GM21717 (cell line): ENCODE results near the gene PPP1R14B.
"Not testable (repeated sequence)": the region's sequence is repeated elsewhere in the genome, so short reads cannot be mapped to it uniquely, and the experiment has no call there.

Experiments used
- ATAC-seq: cut with Tn5 transposase; IDR thresholded peaks from one replicate; pipeline ENCODE4 v1.9.1; 2021; ENCODE audit warnings: mild to moderate bottlenecking, moderate library complexity; ENCODE audit not compliant: unreplicated experiment

The PPP1R14B gene

DNA sequence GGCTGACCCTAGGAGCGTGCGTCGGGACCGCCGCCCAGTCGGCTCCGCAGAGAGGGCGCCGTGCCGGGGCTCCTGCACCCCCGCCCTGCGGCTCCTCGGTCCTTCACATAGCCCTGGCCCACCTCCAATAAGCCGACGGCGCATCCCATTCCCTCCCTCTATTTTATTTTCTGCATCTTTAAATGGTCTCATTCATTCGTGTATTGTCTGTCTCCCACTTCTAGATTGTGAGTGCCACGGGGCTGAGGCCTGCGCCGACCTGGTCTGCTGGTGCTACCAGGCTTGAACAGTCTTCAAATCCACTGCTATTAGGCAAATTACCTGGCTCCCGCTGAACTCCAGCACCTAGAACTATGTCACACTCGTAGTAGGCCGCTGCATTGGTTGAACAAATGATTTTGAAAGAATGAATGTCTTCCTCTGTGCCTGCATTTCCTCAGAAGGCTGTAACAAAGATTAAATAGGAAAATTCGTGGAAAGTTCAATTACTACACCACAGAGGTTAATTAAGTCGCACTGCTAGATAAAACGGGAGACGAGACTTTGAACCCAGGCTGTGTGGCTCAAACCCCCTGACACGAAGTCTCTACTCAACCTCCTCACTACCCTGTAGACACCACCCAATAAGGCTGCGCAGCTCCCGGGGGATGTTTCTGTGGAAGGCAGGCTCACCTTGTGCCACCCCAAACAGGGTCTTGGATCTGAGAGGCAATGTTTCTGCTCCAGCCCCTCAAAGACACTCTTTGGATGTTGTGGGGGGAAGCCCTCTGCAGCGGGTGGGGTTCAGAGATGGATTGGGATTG, 1.2 kb upstream of the PPP1R14B start:
- no peak for ATAC-seq

DNA sequence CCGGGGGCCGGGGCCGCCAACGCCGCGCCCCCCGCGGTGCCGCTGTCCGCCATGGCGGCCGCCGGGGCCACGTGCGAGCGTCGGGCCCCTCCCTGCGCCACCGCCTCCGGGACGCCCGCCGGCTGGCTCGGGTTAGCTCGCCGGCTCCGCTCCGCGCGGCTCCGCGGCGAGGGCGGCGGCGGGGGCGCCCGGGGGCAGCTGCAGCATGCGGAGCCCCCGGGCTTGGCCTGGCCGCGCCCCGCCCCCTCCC, 197 bp downstream of the PPP1R14B start:
- not testable (repeated sequence) for ATAC-seq

DNA sequence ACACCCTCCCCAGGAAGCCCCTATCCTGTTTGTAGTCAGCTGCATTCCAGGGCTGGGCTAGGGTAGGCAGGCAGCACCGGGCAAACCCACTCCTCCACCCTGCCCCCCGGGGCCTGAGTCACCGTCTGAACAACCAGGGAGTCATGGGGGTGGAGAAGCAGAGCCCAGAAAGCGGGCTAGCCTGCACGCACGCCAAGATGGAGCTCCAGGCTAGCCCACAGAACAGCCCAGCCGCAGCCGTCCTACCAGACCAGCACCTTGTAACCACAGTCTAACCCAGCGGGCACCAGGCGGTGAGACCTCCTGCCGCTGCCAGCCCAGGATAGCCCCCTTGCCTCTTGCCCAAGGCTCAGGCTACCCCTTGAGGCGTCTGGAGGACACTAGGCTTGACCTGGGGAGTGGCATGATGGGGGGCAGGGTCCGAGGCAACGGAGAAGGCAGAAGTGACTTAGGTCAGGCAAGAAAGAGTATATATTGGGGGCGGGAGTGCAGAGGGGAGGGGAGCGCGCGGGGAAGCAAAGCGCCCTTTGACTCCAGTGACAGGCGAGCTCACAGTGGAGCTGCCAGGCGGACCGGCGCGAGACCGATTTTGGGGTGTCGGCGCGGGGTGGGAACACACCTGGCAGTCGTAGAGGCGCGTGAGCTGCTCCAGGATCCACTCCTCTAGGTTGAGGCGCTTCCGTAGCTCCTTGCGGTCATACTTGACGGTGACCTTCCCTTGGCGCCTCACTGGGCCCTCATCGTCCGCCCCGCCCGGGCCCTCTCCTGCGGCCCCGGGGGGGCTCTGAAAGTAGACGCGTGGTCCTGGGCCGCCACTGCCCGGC, 734 bp downstream of the PPP1R14B start:
- no peak for ATAC-seq

DNA sequence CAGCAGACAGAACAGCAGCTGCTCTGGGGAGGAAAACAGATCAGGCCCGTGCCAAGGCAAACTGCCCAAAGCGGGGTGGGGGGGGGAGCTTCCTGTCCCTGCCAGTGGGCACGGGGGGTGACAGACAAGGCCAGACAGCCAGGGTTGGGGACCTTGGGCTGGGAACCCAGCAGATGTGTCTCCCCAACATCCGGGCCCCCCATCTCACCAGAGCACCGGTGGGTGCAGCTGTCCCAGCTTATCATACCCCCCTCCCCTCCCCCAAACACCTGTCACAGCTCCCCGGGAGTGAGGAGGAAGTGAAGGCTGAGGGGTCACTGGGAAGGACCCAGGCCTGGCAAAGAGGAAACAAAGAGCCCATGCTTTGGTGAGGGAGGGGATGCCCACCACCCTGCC, 1.3 kb downstream of the PPP1R14B start:
- no peak for ATAC-seq

DNA sequence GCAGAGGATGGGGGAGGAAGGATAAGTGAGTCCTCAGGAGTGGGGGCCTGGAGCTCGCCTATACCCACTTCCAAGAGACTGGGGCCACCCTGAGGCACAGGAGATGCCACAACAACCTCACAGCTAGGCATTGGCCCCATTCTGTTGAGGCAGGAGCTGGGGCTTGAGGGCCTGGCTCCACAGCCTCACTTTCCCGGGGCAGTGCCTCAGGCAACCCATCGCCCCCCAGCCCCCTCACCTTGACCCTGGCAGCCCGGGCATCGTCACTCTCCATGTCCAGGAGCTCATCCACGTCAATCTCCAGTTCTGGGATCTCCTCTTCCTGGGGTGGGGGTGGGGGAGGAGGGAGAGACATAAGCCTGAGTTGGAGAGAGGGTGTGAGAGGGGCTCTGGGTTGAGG, 1.8 kb downstream of the PPP1R14B start:
- ATAC-seq: no peak

GRCh38 chr11:64244107-64244506, 2.6 kb downstream of the PPP1R14B start:
- ATAC-seq: no peak

GRCh38 chr11:64243236-64243854, 3.4 kb downstream of the PPP1R14B start:
- ATAC-seq: no peak

- peak; percentile 44 for ATAC-seq
Measured at GRCh38 chr11:64241491-64242374, 5.0 kb downstream of the PPP1R14B start.

- peak; percentile 49 for ATAC-seq
Measured at GRCh38 chr11:64241241-64241490, 5.6 kb downstream of the PPP1R14B start.

- ATAC-seq: peak; percentile 33
Measured at GRCh38 chr11:64240435-64241240, 6.1 kb downstream of the PPP1R14B start, which contains the start of gene FKBP2. Gene FKBP2, plus strand, starts transcription at chr11:64241095. Its CDS starts 1,293 bp downstream, at chr11:64242388.

DNA sequence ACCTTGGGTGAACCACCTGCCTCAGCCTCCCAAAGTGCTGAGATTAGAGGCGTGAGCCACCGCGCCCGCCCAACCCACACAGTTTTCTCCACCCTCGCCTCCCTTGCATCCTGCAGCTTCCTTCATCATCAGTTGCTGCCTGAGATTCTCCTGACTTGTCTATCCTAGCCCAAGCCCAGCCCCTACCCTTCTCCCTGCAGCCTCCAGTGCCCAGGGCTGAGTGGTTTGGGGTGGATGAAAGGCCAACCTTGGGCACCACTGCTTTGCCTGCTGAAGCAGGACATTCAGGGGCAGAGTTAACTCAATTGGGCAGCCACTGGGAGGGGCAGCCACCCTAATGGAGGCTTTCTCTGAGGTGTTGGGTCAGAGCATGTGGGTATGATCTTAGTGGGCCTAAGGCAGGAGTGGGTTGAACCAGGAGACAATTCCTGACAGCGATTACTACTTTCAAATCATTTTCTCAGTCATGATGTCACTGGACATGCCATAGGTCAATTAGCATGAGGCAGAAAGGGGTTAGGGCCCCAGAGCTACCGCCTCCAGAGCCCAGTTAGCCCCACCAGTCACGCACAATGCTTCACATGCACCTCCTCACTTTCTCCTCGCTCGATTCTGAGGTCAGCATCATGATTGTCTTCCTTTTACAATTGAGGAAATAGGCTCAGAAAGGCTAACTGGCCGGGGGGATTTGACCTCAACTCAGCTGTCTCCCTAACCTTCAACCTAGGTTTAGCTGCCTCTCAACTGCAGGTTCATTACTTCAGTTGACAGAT, 6.9 kb downstream of the PPP1R14B start:
- no peak for ATAC-seq

DNA sequence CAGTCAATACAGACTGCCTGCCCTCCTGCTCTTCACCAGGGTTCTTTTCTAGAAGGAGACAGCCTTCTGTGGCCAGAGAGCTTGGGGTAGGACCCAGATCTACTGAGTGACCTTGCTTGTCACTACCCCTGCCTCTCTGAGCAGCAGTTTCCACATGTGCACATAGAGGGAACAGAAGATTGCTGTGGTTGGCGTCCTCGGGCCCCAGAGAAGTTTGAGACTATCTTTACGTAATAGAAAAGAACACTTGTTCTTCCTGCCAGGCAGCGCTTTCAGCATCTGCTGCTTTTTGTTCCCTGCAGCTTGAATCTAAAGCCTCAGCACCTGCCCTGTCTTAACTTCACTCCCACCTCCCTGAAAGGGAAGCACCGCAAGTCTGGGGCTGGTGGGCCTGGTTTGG, 7.7 kb downstream of the PPP1R14B start:
- ATAC-seq: no peak

DNA sequence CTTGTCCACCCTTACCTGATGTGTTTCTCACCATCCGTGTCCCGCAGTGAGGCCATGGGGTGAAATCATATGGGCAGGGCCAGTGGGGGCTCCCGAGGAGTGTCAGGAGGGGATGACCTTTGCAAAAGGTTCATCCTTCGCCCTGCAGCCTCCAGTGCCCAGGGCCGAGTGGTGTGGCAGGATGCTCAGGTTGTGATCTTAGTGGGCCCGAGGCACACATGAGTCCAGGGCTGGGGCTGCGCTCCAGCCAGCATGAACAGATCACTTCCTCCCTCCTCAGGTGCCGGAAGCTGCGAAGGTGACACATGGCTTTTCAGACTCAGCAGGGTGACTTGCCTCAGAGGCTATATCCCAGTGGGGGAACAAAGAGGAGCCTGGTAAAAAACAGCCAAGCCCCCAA, 8.7 kb downstream of the PPP1R14B start:
- ATAC-seq: no peak

GRCh38 chr11:64237484-64237951, 9.2 kb downstream of the PPP1R14B start:
- ATAC-seq: no peak

DNA sequence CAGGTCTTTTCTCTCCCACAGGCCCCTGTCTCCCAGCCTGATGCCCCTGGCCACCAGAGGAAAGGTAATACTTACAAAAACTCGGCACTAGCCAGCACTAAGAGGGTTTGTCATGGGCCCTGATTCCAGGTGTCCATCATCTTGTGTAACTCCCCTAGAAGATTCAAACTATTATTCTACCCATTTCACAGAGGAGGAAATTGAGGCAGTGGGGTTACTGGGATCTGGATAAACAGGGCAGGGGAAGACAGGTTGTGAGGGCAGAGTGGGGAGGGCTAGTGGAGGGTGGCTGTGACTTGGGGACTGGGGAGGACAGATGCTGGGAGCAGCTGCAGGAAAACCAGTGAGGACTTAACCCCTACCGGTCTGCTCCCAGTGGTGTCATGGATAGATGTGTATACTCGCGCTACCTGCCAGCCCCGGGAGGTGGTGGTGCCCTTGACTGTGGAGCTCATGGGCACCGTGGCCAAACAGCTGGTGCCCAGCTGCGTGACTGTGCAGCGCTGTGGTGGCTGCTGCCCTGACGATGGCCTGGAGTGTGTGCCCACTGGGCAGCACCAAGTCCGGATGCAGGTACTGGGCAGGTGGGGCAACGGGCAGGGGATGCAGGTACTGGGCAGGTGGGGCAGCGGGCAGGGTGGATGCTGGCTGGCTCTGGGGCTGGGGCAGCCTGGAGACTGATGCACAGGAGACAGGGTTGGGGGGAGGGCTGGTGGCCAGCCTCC, 11.1 kb downstream of the PPP1R14B start:
- ATAC-seq: no peak

DNA sequence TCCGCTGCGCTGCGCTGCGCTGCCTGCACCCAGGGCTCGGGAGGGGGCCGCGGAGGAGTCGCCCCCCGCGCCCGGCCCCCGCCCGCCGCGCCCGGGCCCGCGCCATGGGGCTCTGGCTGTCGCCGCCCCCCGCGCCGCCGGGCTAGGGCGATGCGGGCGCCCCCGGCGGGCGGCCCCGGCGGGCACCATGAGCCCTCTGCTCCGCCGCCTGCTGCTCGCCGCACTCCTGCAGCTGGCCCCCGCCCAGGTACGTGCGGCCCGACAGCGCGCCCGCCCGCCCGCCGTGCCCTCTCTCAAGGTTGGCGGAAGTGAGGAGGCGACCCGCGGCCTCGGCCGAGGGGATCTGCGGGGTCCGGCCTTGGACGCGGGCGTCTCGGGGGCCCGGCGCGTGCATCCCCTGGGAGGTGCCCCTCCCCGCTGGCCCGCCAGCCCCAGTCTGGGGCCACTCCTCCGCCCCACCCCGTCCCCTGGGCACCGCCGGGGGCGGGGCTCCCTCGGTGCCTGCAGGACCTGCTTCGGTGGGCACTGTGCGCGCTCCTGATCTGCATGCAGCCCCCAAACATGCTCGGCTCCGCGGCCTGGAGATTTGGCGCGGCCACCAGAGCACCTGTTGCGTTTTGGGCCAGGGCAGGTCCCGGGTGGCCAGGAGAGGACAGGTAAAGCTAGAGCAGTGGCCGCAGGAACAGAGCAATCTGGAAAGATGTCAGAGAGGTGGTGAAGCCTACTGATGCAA, 11.9 kb downstream of the PPP1R14B start:
- ATAC-seq: no peak

- ATAC-seq: no peak
Measured at GRCh38 chr11:64233913-64234586, 12.7 kb downstream of the PPP1R14B start, which contains the start of gene VEGFB. Gene VEGFB, plus strand, starts transcription at chr11:64234584. Its CDS starts 250 bp downstream, at chr11:64234834.

- no peak for ATAC-seq
Measured at GRCh38 chr11:64232967-64233315, 13.8 kb downstream of the PPP1R14B start.
